ENCODE measurements around the gene MCTP2.

MCTP2 gene

DNA sequence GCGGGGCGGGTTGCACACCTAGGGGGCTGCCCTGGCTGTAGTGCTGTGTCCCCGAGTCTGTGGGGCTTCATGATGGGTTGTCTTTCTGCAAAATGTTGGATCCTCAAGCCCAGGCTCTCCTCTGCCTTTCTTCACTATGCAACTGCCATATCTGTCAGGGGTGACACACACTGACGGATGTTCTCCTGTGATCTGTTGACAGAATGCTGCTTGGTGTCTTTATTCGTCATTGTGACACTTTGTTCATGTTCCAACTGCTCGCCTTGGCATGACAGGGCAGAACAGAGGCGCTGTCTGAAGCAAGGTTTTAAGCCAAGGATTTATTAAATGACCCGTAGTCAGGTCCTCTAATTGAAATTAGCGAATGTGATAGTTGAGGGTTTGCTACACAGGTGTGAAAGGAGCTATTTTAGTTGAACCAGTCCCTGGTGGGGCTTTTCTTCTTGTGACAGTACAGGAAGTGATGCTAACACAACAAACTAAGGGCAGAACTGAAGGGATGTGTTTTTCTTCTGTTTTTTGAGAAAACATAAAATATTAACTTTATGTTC lies 173.4 kb downstream of the MCTP2 start:
- DNase-seq: no peak

DNA sequence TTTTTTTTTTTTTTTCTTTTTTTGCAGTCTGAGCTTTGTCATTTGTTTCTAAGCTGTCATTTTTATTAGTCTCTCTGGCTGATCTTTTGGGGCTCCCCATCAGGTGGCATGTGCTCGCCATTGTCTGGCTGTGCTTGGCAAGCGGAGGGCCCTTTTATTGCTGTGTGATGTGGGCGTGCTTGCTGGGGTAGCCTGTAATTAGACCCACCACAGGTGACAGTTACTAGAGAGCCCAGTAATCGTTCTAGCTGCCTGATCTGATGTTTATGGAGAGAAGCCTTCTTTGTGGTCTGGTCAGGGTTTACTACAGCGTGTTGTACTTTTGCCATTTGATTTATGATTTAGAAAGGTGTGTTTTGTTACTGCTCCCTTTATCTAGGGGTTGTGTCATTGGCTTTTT lies 179.9 kb downstream of the MCTP2 start:
- no peak for DNase-seq

DNA sequence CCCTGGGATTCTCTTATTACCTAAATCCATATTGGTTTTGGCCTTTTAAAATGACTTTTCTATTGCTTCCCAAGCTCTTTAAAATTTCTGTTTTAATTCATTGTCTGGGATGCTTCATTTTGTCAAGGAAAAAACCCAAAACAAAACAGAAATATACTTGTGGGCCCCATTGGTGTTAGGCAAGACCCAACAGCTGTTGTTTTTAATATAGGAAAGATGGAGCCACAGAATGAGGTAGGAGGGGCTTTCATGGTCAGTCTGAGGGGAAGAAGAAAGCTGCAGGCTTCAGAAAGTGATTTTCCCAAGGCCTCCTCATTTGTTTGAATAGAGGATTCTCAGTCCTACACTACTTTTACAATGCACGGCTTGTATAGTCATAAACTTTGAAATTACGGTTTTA lies 180.5 kb downstream of the MCTP2 start:
- DNase-seq: no peak

DNA sequence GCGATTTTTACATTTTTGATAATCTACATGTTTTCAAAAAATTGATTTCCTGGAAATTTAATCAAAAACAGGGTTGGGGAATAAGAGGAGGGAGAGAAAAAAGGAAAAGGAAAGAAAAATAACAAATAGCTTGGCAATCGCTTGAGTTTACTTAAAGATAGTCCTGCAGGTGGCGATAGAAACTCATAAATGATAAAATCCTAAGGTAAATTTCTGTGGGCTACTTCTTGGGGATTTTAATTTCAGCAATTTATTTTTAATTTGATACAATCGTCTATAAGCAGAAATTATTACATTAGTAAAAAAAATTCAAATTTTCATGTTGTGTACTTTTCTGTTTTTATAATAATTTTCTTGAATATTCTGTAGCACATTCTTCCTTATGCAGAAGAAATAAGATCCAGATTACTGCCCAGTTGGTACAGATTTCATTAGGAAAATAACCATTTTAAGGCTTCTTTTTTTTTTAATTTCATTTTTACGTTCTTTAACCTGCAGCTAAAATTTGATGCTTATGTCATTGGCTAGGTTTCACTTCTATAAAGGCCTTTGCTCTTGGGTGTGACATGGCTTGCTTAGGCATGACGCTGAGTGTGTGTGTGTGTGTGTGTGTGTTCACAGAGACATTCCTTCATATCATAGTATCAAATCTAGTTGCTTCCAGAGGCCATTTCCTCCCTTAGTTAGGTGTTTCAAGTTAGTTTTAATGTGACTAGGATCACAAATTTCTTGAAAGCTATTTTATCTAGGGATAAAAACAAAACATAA lies 181.8 kb downstream of the MCTP2 start:
- DNase-seq: peak; percentile 49

DNA sequence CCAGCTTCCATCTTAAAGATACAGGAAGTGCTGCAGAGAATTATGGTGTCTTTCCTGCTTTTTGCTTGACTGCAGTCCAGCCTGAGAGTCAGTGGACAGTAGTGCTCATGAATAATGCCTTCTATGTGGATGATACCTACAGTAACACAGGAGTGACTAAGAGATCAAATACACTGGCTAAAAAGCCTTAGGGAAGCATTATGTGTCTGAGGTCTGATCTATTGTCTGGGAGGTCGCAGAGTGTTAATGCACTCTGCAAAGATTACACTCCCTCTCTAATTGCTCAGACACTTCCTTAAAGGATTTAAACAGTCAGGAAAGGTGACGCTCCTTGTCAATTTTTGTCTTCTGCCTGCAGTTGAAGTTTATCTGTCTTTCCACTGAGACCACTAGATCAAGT lies 183.6 kb downstream of the MCTP2 start:
- peak; percentile 15 for DNase-seq

DNA sequence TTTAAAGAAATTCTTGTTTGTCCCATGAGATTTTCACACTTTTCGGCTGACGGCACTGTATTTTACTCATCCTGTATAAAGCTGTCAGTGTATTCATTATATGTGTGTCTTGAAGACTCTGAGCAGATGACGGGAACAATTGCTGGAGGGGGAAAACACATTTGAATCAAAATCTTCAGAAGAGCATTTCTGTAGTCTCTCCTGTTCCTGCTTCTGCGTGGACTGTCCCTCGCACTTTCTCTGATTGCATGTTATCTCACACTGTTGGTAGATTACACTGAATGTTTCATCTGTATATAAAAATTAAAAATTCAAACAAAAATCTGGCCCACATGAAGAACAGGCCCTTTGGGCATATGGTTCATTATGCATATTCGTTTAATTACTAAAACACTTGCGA lies 184.9 kb downstream of the MCTP2 start:
- no peak for DNase-seq

DNA sequence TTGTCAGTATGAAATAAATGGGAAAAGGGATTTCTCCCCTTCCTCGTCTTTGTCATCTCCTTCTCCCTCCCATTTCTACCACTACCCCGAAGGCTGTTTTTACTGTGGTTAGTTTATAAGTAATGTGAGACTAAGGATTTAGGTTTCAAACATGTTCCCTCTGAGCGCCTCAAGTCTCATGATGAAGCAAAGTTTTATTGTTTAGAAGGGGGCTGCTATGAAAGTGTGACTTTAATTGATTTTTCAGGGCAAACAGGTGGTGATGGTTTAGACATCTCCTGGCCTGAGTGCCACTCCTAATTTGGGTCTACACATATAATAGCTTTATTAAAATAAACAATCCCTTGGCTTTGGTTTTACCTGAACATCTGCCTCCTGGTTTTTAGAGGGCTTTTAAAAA lies 185.5 kb downstream of the MCTP2 start:
- DNase-seq: no peak

DNA sequence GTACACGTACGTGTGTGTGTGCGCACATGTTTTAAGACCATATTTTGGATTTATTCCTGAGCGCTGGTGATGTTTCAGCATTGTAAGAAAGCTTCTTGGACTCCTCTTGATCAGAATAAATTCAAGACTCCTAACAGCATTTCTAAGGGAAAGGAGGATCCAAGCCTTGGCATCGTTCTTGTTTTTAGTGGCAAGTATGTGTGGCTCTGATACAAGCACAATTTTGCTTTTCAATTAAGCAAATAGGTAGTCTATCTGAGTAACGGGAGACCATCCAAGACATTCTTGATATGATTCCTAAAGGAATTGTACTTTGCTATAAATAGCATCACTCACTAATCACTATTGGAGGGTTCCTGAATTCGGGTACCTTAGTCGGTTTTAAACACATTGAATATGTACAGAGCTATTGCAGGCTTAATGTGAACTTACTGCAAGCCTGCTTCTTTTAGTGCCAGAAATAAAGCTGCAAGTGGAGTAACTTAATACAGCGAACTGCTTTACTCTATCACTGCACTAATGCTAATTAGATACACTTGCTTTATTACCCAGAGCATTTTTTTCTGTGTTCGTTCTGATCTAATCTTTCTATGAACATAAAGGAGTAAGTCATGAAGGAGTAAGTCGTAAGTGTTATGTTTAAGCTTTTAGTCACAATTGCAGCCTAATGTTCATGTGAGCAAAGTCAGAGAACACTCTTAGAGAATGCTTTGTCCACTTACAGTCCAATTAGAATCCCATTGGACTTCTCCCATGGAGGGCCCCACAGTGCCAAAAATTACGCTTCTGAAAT lies 186.3 kb downstream of the MCTP2 start:
- DNase-seq: no peak

DNA sequence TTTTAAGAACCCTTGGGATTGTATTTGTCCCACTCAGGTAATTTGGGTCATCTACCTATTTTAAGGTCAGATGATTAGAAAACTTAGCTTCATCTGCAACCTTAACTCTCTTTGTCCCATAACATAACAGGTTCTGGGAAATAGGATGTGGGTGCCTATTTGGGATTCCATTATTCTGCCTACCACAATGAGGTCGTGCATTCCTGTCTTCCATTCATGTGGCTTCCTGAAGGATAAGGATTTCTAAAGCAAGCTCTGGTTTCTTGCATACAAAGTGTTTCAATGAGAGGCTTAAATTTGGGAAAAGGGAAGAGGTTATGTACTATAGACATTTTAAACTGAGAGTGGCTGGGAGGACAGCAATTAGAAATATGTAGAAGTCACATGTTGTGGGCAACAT lies 190.3 kb downstream of the MCTP2 start:
- DNase-seq: peak; percentile 5

DNA sequence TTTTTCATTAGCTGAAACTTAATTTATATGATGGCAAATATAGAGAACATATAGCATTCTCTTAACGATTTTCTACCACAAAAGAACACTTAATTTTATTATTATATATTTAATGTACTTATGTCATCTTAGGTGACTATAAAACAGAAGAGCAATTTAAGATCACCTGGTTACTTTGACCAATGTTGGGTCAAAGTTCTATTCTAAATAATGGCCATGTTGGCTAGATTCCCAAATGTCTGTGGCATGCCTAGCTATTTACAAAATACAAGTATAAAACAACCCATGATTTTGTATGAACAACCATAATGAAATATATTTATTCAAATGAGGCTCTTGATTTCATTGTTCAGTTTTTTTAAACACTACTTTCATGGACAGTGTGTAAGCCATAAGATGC lies 200.9 kb downstream of the MCTP2 start:
- DNase-seq: no peak

DNA sequence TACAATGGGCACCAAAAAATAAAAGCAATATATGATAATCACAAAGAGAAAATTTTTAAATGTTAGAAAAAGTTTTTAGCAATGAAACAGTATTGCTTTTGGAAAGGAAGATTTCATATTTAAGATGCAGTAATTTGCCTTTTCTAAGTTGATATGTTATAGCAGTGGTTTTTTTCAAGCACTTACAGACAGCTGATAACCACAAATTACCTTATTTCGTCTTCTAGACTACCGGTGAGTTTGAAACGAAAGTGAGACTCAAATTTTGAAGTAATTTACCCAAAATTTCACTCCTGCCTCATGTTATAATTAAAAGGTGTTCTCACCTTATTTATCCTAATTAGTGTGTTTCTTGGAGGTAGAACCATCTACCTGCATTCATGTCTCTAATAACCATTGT lies 207.8 kb downstream of the MCTP2 start:
- no peak for DNase-seq

DNA sequence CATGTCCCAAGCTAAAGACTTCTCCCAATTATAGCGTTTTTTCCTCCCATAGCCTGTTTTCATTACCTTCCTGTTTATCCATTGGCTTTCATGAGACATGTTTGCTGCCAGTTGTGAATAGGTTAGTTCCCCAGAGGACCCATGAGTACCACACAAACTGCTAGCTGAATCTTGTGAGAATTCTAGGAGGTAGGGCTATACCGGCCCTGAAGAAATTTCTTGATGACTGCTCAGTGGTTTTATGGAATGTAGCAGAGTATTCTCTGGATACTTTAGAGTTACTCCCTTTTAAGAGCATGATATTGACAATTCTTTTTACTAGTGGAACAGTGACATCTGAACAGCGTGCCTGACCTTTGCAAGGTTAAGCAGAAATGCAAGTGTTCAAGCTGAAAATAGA lies 210.4 kb downstream of the MCTP2 start:
- DNase-seq: peak; percentile 55

DNA sequence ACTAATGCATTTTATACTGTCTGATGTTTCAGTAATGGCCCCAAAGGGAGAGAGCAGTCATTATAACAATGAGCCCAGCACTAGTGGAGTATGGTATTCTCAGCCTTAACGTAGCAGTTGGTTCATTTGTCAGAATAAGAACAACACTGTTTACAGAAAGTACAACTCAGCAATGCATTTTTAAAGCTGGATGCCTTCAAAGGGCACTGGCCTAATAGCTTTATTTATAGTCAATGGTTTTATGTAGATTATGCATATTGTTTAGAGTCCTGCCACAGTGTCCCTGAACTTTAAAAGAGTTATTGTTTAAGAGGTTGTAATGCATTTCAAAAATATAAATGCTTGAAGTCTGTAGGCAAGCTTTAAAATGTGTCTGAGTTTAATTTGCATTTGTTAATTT lies 211.1 kb downstream of the MCTP2 start:
- no peak for DNase-seq

DNA sequence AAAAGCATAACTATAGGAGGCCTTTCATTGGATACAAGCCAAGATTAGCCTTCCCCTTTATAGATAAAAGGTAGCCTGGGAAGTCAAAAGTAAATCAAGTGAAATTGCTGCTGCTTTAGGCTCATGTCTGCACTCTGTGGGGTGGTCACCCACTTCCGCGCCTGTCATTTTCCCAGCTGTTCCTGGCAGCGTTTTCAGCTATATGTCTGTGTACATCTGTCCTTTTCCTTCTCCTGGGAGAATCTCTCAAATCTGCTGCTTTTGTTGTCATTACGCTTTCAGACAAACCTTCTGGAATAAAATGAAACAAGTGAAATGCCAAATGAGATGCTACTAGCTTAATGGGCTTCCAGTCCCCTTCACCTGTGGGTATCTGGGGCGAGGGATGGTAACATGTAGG lies 211.8 kb downstream of the MCTP2 start:
- no peak for DNase-seq

DNA sequence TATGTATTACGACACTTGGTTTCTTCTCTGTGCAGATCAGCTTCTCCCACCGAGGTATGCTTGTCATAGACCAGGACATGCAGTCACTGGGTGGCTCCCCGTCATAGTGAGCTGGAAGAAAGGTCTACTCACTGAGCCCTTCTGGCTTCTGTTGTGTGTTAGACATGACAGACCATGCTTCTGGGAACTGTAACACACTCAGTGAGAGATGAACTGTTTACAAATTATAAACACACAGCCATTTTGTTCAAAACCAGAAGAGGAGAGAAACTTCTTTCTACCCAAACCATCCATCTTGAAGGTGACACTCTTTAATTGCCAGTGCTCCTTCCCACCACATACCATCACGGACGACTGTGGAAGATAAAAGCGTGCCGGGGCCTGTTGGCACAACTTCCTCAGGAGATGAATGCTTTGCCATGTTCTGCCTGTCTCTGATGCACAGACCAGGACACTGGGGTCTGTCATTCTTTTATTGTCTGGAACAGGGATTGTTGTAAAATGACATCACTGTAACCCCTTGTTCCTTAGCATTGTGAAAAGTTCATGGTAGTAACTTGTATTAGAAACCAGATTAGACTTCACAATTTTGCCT lies 214.3 kb downstream of the MCTP2 start:
- no peak for DNase-seq

DNA sequence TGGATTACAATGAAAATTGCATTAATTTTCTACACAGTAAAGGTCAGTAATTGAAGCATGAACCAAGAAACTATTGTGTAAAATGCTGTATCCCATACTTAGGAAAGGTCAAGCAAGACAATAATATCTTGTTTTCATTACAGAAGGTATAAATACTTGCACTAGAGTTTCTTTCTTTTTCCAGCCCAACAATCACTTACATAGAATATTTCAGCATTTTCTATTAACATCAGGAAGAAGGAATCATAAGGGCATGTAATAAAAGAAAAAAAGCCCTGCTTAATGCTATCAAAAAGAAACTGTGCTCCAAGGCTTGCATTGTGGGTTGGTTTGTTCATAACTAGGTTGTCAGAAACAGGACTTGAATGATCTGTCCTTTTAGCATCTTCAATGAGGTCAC lies 215.1 kb downstream of the MCTP2 start:
- no peak for DNase-seq

DNA sequence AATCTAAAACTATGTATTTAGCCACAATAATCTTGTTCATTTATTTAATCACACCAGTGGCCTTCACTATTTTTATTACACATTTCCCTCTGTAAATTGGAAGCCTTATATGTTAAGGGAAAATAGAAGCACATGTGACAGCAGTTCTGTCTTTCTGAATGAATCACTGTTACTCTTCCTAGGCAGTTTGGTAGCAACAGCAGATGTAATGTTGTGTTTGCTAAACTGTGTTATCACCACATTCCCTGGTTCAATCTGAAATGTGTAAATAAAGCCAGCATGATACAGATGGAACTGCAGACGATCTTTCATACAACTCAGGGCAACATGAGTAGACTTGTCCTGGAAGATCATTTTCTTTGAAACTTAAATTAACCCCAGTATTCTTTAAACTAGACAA lies 220.1 kb downstream of the MCTP2 start:
- no peak for DNase-seq

DNA sequence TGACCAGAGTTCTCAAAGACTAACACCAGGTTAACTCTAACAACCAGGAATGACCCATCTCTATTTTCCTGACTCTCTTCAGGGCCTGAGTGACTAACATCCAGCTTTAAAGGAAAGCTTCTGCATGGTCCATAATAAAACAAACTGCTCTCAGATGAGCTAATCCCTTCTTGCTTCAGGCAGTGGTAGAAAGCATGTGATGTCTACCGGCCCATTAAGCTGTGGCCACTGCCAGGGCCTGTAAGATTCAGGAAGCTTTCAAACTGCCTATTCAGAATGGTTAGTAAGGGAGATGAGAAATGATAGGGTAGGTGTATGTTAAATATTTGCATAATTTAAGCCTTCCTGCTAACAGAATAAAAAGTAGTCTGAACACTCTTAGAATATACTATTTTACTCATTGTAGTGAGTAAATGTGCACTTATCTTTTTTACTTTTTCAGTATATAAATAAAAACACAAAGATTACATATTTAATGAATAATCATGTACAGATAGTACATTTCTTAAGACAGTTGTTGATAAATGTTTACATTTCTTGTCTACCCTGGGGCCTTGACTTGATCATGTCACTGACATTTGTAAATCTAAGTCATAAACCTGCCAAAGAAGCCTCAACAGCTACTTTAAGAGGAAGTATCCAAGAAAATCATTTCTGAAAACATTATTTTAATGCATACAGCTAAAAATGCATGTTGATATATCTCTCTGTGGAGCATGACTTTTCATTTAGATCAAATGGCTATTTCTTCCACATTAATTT lies 222.0 kb downstream of the MCTP2 start:
- no peak for DNase-seq

DNA sequence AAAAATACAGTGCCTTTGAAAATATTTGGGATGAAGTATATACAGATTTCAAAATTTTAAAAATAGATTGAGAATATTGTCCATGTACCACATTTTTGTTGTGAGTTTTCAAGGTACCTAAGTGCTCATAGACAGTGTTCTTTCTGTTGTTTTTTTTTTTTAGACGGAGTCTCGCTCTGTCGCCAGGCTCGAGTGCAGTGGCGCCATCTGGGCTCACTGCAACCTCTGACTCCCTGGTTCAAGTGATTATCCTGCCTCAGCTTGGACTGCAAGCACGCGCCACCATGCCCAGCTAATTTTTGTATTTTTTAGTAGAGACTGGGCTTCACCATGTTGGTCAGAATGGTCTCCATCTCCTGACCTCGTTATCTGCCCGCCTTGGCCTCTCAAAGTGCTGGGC lies 223.9 kb downstream of the MCTP2 start:
- no peak for DNase-seq

DNA sequence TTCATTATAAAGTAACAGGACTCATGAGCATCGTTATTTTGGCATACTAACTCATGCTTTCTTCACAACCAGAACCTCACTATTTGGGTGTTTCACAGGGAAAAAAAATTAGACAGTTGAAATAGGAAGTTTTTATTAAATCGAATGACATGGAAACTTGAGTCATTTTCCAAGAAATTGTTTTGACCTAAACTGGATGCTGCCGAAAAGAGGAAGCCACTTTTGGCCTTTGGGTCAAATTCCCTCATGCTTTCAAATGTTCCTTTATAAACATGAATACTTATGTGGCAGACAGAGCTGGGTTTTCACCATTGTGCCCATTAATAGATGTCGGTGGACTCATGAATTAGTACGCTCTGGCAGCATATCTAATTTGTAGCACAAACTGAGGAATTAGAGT lies 224.9 kb downstream of the MCTP2 start:
- DNase-seq: no peak

DNA sequence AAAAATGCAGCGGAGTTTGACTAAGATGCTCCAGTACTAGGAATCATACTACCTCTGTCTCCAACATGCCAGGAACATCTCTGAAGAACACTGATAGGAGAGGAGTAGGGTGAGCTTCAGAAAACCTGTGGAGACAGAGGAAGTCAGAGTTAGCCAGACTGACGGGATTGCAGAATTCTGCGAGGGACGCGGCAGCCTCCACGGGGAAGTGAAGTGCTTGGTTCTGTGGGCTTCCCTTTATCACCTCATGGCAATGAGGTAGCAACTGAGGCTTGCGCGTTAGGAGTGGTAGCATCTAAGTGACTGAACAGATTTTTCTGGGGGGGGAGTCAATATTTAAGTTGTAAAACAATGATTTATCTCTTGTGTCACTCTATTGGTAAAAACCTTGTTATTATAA lies 226.3 kb downstream of the MCTP2 start:
- no peak for DNase-seq

DNA sequence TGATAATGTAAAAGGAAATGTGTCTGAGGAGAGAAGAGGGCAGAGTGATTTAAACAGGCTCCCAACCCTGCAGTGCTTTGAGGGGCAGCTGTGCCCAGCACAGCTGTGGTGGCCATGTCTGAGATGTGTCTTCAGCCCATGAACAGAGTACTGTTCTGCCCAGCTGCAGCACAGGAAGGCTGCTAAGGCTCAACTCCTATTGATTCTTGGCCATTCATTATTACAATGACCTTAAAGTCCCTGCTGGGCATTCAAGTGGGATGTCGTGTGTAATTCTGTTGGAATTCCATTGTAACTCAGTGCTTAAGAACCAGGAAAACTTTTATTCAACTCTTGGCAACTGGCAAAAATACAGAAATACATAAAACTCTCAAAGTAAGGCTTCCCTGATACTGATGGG lies 229.3 kb downstream of the MCTP2 start:
- no peak for DNase-seq

DNA sequence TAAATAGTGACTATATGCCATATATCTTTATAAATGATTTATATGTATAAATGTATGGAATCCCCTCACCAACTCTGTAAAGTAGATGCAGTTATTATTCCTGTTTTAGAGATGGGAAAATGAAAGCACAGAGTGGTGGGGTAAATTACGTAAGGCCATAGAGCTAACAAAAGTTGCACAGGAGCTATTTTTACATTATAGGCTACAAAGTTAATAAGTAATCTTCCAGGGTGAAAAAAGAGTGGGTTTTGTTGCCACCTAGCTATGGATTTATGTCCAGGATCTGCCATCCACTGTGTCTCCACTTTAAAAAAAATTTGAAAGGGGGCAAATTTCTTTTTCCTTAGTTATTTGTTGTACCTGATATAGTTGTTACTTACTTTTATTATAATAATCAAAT lies 235.7 kb downstream of the MCTP2 start:
- no peak for DNase-seq

Data from kidney glomerular epithelial cell (primary cell).